DND-41 (cell line): ENCODE data around the gene SLC4A11.

ENCODE experiments used
- ATAC-seq: fragments of 200-7000 bp; cut with Tn5 transposase; 3 replicates; pipeline ENCODE4 v1.9.1; 2021; ENCODE audit warnings: low read depth; ENCODE audit not compliant: insufficient read depth
- DNase-seq: peaks from one replicate; pipeline ENCODE4 v3.0.0-alpha.2; 2020
- H2AFZ ChIP-seq: 2 replicates; pipeline ENCODE4 v1.6.0; 2012; ENCODE audit warnings: low read depth, low read length
- H3K27ac ChIP-seq: 2 replicates; pipeline ENCODE4 v1.5.1; 2012; ENCODE audit warnings: low read length, inconsistent platforms
- H3K27me3 ChIP-seq: fragments of 200-600 bp; sonication (generic); 2 replicates; pipeline ENCODE4 v1.6.0; 2012; ENCODE audit warnings: low read length, mild to moderate bottlenecking, inconsistent platforms; ENCODE audit not compliant: insufficient read depth, poor library complexity
- H3K36me3 ChIP-seq: 2 replicates; pipeline ENCODE4 v1.5.1; 2012; ENCODE audit warnings: low read length, inconsistent platforms; ENCODE audit not compliant: insufficient read depth
- H3K4me1 ChIP-seq: 2 replicates; pipeline ENCODE4 v1.5.1; 2012; ENCODE audit warnings: mild to moderate bottlenecking, low read length; ENCODE audit not compliant: insufficient read depth
- H3K4me2 ChIP-seq: 2 replicates; pipeline ENCODE4 v1.6.0; 2012; ENCODE audit warnings: mild to moderate bottlenecking, moderate library complexity, low read length, inconsistent platforms; ENCODE audit not compliant: insufficient read depth
- H3K4me3 ChIP-seq, 2 experiments: fragments of 200-600 bp in 1 of 2; shearing (Covaris generic) in 1 of 2; 2 replicates each; pipeline ENCODE4 v1.5.1; 2012 to 2016; ENCODE audit warnings: inconsistent platforms in 2 of 2, low read length in 2 of 2, mild to moderate bottlenecking in 2 of 2, low read depth in 1 of 2, moderate library complexity in 1 of 2
- H3K79me2 ChIP-seq: 2 replicates; pipeline ENCODE4 v1.6.0; 2012; ENCODE audit warnings: low read length, inconsistent platforms; ENCODE audit not compliant: insufficient read depth
- H3K9ac ChIP-seq: 2 replicates; pipeline ENCODE4 v1.6.0; 2012; ENCODE audit warnings: low read depth, mild to moderate bottlenecking, inconsistent platforms, low read length, moderate library complexity
- H3K9me3 ChIP-seq: 2 replicates; pipeline ENCODE4 v1.5.1; 2012; ENCODE audit warnings: low read length, moderate library complexity, mild to moderate bottlenecking, inconsistent platforms; ENCODE audit not compliant: insufficient read depth, severe bottlenecking
- H4K20me1 ChIP-seq: 2 replicates; pipeline ENCODE4 v1.6.0; 2012; ENCODE audit warnings: low read length; ENCODE audit not compliant: insufficient read depth
- EZH2 ChIP-seq: IDR thresholded peaks from 3 replicates; pipeline ENCODE4 v1.6.1; 2012; ENCODE audit warnings: borderline replicate concordance, low read depth, mild to moderate bottlenecking, moderate library complexity, low read length, inconsistent platforms; ENCODE audit not compliant: severe bottlenecking
- TF ChIP-seq, protein P1 (sequence below): IDR thresholded peaks from 2 replicates; pipeline ENCODE4 v1.5.1; 2012; ENCODE audit warnings: borderline replicate concordance, low read length, moderate library complexity, mild to moderate bottlenecking; ENCODE audit not compliant: poor library complexity, severe bottlenecking; ENCODE audit errors: extremely low read depth

SLC4A11 gene

GRCh38 chr20:3177746-3178485, 61.1 kb downstream of the SLC4A11 start:
- Histone ChIP-seq H4K20me1 (no peaks in the 10 kb centered on the region), H3K9ac (no peak overlapping the region), H3K27ac (no peak overlapping the region), H3K4me3 (no peak overlapping the region), H3K36me3 (no peaks in the 10 kb centered on the region), H3K27me3 (peaks cover 7% of the 10 kb centered on the region), H3K4me2 (no peak overlapping the region), H3K4me1 (peaks cover 13% of the 10 kb centered on the region), H2AFZ (no peak overlapping the region), H3K9me3 (no peaks in the 10 kb centered on the region), H3K79me2 (no peaks in the 10 kb centered on the region)
- DNase-seq: no peak
- TF ChIP-seq, protein P1, sequence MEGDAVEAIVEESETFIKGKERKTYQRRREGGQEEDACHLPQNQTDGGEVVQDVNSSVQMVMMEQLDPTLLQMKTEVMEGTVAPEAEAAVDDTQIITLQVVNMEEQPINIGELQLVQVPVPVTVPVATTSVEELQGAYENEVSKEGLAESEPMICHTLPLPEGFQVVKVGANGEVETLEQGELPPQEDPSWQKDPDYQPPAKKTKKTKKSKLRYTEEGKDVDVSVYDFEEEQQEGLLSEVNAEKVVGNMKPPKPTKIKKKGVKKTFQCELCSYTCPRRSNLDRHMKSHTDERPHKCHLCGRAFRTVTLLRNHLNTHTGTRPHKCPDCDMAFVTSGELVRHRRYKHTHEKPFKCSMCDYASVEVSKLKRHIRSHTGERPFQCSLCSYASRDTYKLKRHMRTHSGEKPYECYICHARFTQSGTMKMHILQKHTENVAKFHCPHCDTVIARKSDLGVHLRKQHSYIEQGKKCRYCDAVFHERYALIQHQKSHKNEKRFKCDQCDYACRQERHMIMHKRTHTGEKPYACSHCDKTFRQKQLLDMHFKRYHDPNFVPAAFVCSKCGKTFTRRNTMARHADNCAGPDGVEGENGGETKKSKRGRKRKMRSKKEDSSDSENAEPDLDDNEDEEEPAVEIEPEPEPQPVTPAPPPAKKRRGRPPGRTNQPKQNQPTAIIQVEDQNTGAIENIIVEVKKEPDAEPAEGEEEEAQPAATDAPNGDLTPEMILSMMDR: no peak
- TF ChIP-seq EZH2: no peak
- ATAC-seq: no peak
